BE2C (cell line): ENCODE data around the gene HS6ST2.

Experiments used
- DNase-seq: peaks from one replicate; pipeline ENCODE4 v3.0.0-alpha.2; 2020
- H3K27me3 ChIP-seq: fragments of 250-450 bp; sonication (Bioruptor Pico); 2 replicates; pipeline ENCODE4 v1.5.1; 2020; ENCODE audit warnings: mild to moderate bottlenecking
- H3K36me3 ChIP-seq: fragments of 250-450 bp; sonication (Bioruptor Pico); 2 replicates; pipeline ENCODE4 v1.5.1; 2020; ENCODE audit warnings: mild to moderate bottlenecking
- H3K4me1 ChIP-seq: fragments of 250-450 bp; sonication (Bioruptor Pico); 2 replicates; pipeline ENCODE4 v1.5.1; 2020
- H3K4me3 ChIP-seq: 2 replicates; pipeline ENCODE4 v1.5.1; 2011; ENCODE audit warnings: low read depth, low read length
- H3K9me3 ChIP-seq: fragments of 250-450 bp; sonication (Bioruptor Pico); 2 replicates; pipeline ENCODE4 v1.5.1; 2020
- CTCF ChIP-seq: IDR thresholded peaks from 2 replicates; pipeline ENCODE4 v1.5.1; 2012; ENCODE audit warnings: mild to moderate bottlenecking, low read depth, low read length

The HS6ST2 gene

GRCh38 chrX:132918523-132918922 is 39.9 kb downstream of the HS6ST2 start:
- TF ChIP-seq CTCF, result no peak

GRCh38 chrX:132916349-132916748 is 42.1 kb downstream of the HS6ST2 start:
- Histone ChIP-seq H3K36me3 (no peaks in the 10 kb centered on the region), H3K9me3 (no peaks in the 10 kb centered on the region), H3K4me1 (no peaks in the 10 kb centered on the region), H3K27me3 (no peaks in the 10 kb centered on the region), H3K4me3 (no peak overlapping the region)
- no peak for DNase-seq
- no peak for TF ChIP-seq CTCF

More at GRCh38 chrX:132918523-132918922, 39.9 kb downstream of the HS6ST2 start:
- H3K4me1 ChIP-seq, result no peaks in the 10 kb centered on the region
- no peaks in the 10 kb centered on the region for H3K9me3 ChIP-seq
- H3K27me3 ChIP-seq, result no peaks in the 10 kb centered on the region
- no peak for DNase-seq
- H3K4me3 ChIP-seq, result no peak overlapping the region
- H3K36me3 ChIP-seq, result no peaks in the 10 kb centered on the region

- H3K4me1 ChIP-seq, result no peaks in the 10 kb centered on the region
- H3K27me3 ChIP-seq, result no peaks in the 10 kb centered on the region
- H3K4me3 ChIP-seq, result no peak overlapping the region
- DNase-seq, result no peak
- no peaks in the 10 kb centered on the region for H3K36me3 ChIP-seq
- no peak for TF ChIP-seq CTCF
- no peaks in the 10 kb centered on the region for H3K9me3 ChIP-seq
These were observed 48.8 kb downstream of the HS6ST2 start for GRCh38 chrX:132909643-132910042.

GRCh38 chrX:132908891-132909290 is 49.5 kb downstream of the HS6ST2 start:
- TF ChIP-seq CTCF, result no peak
- Histone ChIP-seq H3K4me1 (no peaks in the 10 kb centered on the region), H3K36me3 (no peaks in the 10 kb centered on the region), H3K4me3 (no peak overlapping the region), H3K9me3 (no peaks in the 10 kb centered on the region), H3K27me3 (no peaks in the 10 kb centered on the region)
- DNase-seq, result no peak

GRCh38 chrX:132900633-132901293 is 57.7 kb downstream of the HS6ST2 start:
- Histone ChIP-seq H3K36me3 (no peaks in the 10 kb centered on the region), H3K4me3 (no peak overlapping the region), H3K27me3 (no peaks in the 10 kb centered on the region), H3K9me3 (no peaks in the 10 kb centered on the region), H3K4me1 (no peaks in the 10 kb centered on the region)
- TF ChIP-seq CTCF, result no peak
- DNase-seq, result no peak

- DNase-seq, result no peak
- H3K9me3 ChIP-seq, result no peaks in the 10 kb centered on the region
- no peaks in the 10 kb centered on the region for H3K36me3 ChIP-seq
- H3K4me3 ChIP-seq, result no peak overlapping the region
- no peak for TF ChIP-seq CTCF
- no peaks in the 10 kb centered on the region for H3K4me1 ChIP-seq
- H3K27me3 ChIP-seq, result no peaks in the 10 kb centered on the region
These were observed 70.9 kb downstream of the HS6ST2 start for GRCh38 chrX:132887569-132887968.
